Endothelial cell (in vitro differentiated cells): Measurements from ENCODE around the gene CARMIL1. TPM values are rescaled to one million over a fixed set of nuclear protein-coding genes. Genes with fewer than 3 reads are reported as not detected.

Experiments
- DNase-seq: peaks from one replicate; pipeline ENCODE4 v3.0.0; 2021; ENCODE audit warnings: low spot score
- H3K27ac Mint-ChIP-seq: one replicate; pipeline ENCODE4 v1.8.0; 2021; ENCODE audit warnings: mixed read lengths, inconsistent platforms; ENCODE audit not compliant: unreplicated experiment
- H3K27me3 Mint-ChIP-seq: one replicate; pipeline ENCODE4 v1.8.0; 2021; ENCODE audit warnings: mild to moderate bottlenecking, moderate library complexity, mixed read lengths, inconsistent platforms; ENCODE audit not compliant: unreplicated experiment
- H3K36me3 Mint-ChIP-seq: one replicate; pipeline ENCODE4 v1.8.0; 2021; ENCODE audit warnings: mild to moderate bottlenecking, low read depth, mixed read lengths, inconsistent platforms; ENCODE audit not compliant: unreplicated experiment
- H3K4me1 Mint-ChIP-seq: one replicate; pipeline ENCODE4 v1.8.0; 2021; ENCODE audit warnings: mild to moderate bottlenecking, mixed read lengths, inconsistent platforms; ENCODE audit not compliant: unreplicated experiment
- H3K4me3 Mint-ChIP-seq: one replicate; pipeline ENCODE4 v1.8.0; 2021; ENCODE audit warnings: mild to moderate bottlenecking, mixed read lengths, inconsistent platforms; ENCODE audit not compliant: unreplicated experiment
- H3K9me3 Mint-ChIP-seq: one replicate; pipeline ENCODE4 v1.8.0; 2021; ENCODE audit warnings: mixed read lengths, inconsistent platforms; ENCODE audit not compliant: unreplicated experiment
- CTCF ChIP-seq: fragments of 200-600 bp; sonication (generic); IDR thresholded peaks from one replicate; pipeline ENCODE4 v1.5.0; 2021; ENCODE audit warnings: antibody characterized with exemption; ENCODE audit not compliant: unreplicated experiment
- total RNA-seq: library from RNA; stranded (reverse); fragmentation: NEBNext Ultra II Directional; extraction: Animal tissue kit (Norgen Biotek cat#: 25700); gene quantifications from one replicate; pipeline ENCODE4 v1.2.1, GENCODE V29; 2021; ENCODE audit not compliant: unreplicated experiment

Gene CARMIL1
- total RNA-seq, 1 donor from 2014 or later, result 32.5 TPM

- no peak for DNase-seq
- peak; percentile 63 for TF ChIP-seq CTCF
- H3K4me3 Mint-ChIP-seq, result no peak overlapping the region
- no peaks in the 10 kb centered on the region for H3K9me3 Mint-ChIP-seq
- peaks cover 8% of the 10 kb centered on the region for H3K36me3 Mint-ChIP-seq
- peaks cover 62% of the 10 kb centered on the region for H3K4me1 Mint-ChIP-seq
- peak overlapping the region; percentile 74 for H3K27ac Mint-ChIP-seq
- no peaks in the 10 kb centered on the region for H3K27me3 Mint-ChIP-seq
These were observed 322.9 kb downstream of the CARMIL1 start for GRCh38 chr6:25601800-25602673.

GRCh38 chr6:25602674-25602982, 323.5 kb downstream of the CARMIL1 start:
- Mint-ChIP-seq H3K27ac (peak overlapping the region; percentile 69), H3K36me3 (peaks cover 8% of the 10 kb centered on the region), H3K27me3 (no peaks in the 10 kb centered on the region), H3K4me1 (peaks cover 62% of the 10 kb centered on the region), H3K9me3 (no peaks in the 10 kb centered on the region), H3K4me3 (no peak overlapping the region)
- no peak for DNase-seq
- TF ChIP-seq CTCF, result no peak

- TF ChIP-seq CTCF, result no peak
- peak overlapping the region; percentile 69 for H3K27ac Mint-ChIP-seq
- DNase-seq, result peak; percentile 18
- peaks cover 8% of the 10 kb centered on the region for H3K36me3 Mint-ChIP-seq
- peaks cover 64% of the 10 kb centered on the region for H3K4me1 Mint-ChIP-seq
- H3K4me3 Mint-ChIP-seq, result no peak overlapping the region
- H3K27me3 Mint-ChIP-seq, result no peaks in the 10 kb centered on the region
- no peaks in the 10 kb centered on the region for H3K9me3 Mint-ChIP-seq
These were observed 324.1 kb downstream of the CARMIL1 start for GRCh38 chr6:25603251-25603650.

GRCh38 chr6:25606151-25606550, 327.0 kb downstream of the CARMIL1 start:
- Mint-ChIP-seq H3K9me3 (no peaks in the 10 kb centered on the region), H3K27ac (no peak overlapping the region), H3K4me3 (no peak overlapping the region), H3K4me1 (peaks cover 48% of the 10 kb centered on the region), H3K27me3 (no peaks in the 10 kb centered on the region), H3K36me3 (peaks cover 3% of the 10 kb centered on the region)
- DNase-seq, result no peak
- no peak for TF ChIP-seq CTCF

- DNase-seq, result no peak
- Mint-ChIP-seq H3K36me3 (peaks cover 3% of the 10 kb centered on the region), H3K9me3 (no peaks in the 10 kb centered on the region), H3K4me1 (peaks cover 37% of the 10 kb centered on the region), H3K27me3 (no peaks in the 10 kb centered on the region), H3K27ac (no peak overlapping the region), H3K4me3 (no peak overlapping the region)
- TF ChIP-seq CTCF, result no peak
These were observed 329.5 kb downstream of the CARMIL1 start for GRCh38 chr6:25608558-25609174.
